K562 (cell line): ENCODE measurements around the gene ETNK2.

ENCODE experiments used
- EP300 ChIP-seq: IDR thresholded peaks from 2 replicates; pipeline ENCODE4 v1.6.1; 2012; ENCODE audit warnings: low read length, improper control_type of control experiment
- FOXA1 ChIP-seq: fragments of 450-650 bp; IDR thresholded peaks from 2 replicates; pipeline ENCODE4 v1.6.1; 2016; ENCODE audit warnings: mild to moderate bottlenecking, borderline replicate concordance
- FOXM1 ChIP-seq, 2 experiments: fragments of 450-650 bp in 1 of 2; sonication (generic) in 1 of 2; formaldehyde crosslinking in 1 of 2; IDR thresholded peaks; 2 replicates each; pipeline versions ENCODE4 v1.6.1 to v1.9.0; 2017 to 2022; ENCODE audit warnings: low read depth in 2 of 2, mild to moderate bottlenecking in 2 of 2, missing genetic modification reagents in 1 of 2, moderate library complexity in 1 of 2
- JUND ChIP-seq, 2 experiments: IDR thresholded peaks; 2 replicates in 1 of 2; 3 replicates in 1 of 2; pipeline ENCODE4 v1.6.1; 2011; ENCODE audit warnings: borderline replicate concordance in 2 of 2, low read depth in 2 of 2, low read length in 2 of 2, improper control_type of control experiment in 1 of 2, missing biosample characterization in 1 of 2, missing genetic modification characterization in 1 of 2, missing genetic modification reagents in 1 of 2
- KLF13 ChIP-seq: fragments of 450-650 bp; IDR thresholded peaks from 2 replicates; pipeline ENCODE4 v1.6.1; 2016; ENCODE audit warnings: missing genetic modification characterization, low read depth, mild to moderate bottlenecking, missing compliant biosample characterization, moderate library complexity, borderline replicate concordance
- MCM5 ChIP-seq: fragments of 450-650 bp; IDR thresholded peaks from 2 replicates; pipeline ENCODE4 v1.6.1; 2016; ENCODE audit warnings: low read depth
- POLR2AphosphoS5 ChIP-seq: IDR thresholded peaks from 2 replicates; pipeline ENCODE4 v1.6.1; 2011; ENCODE audit warnings: mild to moderate bottlenecking, low read depth, low read length, moderate library complexity; ENCODE audit not compliant: control insufficient read depth, insufficient read depth
- TRIM24 ChIP-seq, 2 experiments: fragments of 450-650 bp; IDR thresholded peaks; 2 replicates each; pipeline ENCODE4 v1.6.1; 2016
- ZFX ChIP-seq: sonication (generic); formaldehyde crosslinking; IDR thresholded peaks from 2 replicates; pipeline ENCODE4 v1.8.0; 2022; ENCODE audit warnings: mild to moderate bottlenecking, missing genetic modification reagents, moderate library complexity
- ZNF12 ChIP-seq: sonication (generic); formaldehyde crosslinking; IDR thresholded peaks from 2 replicates; pipeline ENCODE4 v1.4.0; 2020; ENCODE audit warnings: mild to moderate bottlenecking, missing genetic modification reagents
- ZZZ3 ChIP-seq: fragments of 450-650 bp; IDR thresholded peaks from 2 replicates; pipeline ENCODE4 v1.6.1; 2016; ENCODE audit warnings: antibody characterized with exemption, mild to moderate bottlenecking, moderate library complexity
- TF ChIP-seq, protein P1 (sequence below): fragments of 250-450 bp; sonication (Bioruptor Pico); IDR thresholded peaks from 2 replicates; pipeline ENCODE4 v1.5.0; 2020; ENCODE audit warnings: mild to moderate bottlenecking, borderline replicate concordance

DNA sequence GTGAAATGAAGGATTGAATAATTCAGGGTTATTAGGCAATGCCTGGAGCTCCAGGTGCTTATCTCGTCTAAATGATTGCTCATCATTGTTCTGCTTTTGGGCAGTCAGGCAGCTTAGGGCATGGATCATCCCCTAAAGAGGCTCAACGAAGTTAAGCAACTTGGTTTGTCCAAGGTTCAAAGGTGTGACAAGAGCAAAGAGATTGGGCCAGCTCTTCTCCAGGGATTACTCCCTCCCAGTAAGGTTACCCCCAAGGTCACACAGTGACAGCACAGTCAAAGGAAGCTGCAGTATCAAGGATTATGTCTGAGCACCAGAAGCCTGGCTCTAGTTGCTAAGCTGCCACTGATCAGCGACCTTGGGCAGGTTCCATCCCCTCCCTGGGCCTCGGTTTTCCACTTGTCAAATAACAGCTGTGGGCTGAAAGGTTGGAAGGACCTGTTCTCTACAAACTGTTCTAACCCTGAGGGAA lies 6.8 kb downstream of the ETNK2 start:
- TF ChIP-seq KLF13 (tag) (no peak), MCM5 (no peak), POLR2AphosphoS5 (no peak), FOXA1 (no peak), ZNF12 (no peak), ZZZ3 (no peak), JUND (IDR thresholded peaks at IDR 0.05; ENCODE audit: borderline replicate concordance, low read depth, low read length) (no peak), JUND (tag; IDR thresholded peaks at IDR 0.05; ENCODE audit: borderline replicate concordance, low read depth, low read length) (no peak), TRIM24 (IDR thresholded peaks at IDR 0.05) (no peak), ZFX (no peak), FOXM1 (IDR thresholded peaks at IDR 0.05; ENCODE audit: low read depth) (no peak), FOXM1 (CRISPR knock-in tag; IDR thresholded peaks at IDR 0.05; ENCODE audit: low read depth) (no peak), EP300 (no peak)
- TF ChIP-seq, protein P1, sequence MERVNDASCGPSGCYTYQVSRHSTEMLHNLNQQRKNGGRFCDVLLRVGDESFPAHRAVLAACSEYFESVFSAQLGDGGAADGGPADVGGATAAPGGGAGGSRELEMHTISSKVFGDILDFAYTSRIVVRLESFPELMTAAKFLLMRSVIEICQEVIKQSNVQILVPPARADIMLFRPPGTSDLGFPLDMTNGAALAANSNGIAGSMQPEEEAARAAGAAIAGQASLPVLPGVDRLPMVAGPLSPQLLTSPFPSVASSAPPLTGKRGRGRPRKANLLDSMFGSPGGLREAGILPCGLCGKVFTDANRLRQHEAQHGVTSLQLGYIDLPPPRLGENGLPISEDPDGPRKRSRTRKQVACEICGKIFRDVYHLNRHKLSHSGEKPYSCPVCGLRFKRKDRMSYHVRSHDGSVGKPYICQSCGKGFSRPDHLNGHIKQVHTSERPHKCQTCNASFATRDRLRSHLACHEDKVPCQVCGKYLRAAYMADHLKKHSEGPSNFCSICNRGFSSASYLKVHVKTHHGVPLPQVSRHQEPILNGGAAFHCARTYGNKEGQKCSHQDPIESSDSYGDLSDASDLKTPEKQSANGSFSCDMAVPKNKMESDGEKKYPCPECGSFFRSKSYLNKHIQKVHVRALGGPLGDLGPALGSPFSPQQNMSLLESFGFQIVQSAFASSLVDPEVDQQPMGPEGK (CRISPR knock-in tag) = no peak
